ENCODE data around the gene CD8A. TPM values are rescaled to one million over a fixed set of nuclear protein-coding genes. Genes with fewer than 3 reads are reported as not detected.

CD8A gene
- total RNA-seq, 1 donor from 2014 or later = 0.19 TPM

DNA sequence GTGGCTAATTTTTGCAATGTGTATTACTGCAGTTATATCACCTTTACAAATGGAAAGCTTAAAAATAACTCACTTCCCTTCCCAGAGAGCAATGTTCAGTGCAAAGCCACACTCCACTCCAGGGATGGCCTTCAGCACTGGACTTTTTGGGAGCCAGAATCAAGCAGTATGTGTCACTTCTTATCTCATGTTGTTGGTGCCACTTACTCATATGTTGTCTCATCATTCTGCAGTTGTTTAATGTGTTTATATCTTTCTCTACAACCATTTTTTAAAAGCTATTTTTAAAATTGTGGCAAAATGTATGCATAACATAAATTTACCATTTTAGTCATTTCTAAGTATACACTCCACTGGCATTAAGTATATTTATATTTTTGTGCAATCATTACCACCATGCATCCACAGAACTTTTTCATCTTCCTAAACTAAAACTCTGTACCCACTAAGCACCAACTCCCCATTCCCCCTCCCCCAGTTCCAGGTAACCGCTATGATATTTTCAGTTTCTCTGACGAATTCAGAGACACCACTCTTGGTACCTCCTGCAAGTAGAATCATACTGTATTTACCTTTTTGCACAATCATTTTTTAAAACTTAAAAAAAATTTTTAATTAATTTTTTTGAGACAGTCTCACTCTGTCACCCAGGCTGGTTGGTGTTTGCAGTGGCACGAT lies 32.1 kb upstream of the CD8A start:
- Mint-ChIP-seq H3K4me1 (ENCODE audit: low read depth) (peaks cover 3% of the 10 kb centered on the region), H3K9me3 (ENCODE audit: low read depth) (no peaks in the 10 kb centered on the region), H3K4me3 (ENCODE audit: low read depth) (no peak overlapping the region)

DNA sequence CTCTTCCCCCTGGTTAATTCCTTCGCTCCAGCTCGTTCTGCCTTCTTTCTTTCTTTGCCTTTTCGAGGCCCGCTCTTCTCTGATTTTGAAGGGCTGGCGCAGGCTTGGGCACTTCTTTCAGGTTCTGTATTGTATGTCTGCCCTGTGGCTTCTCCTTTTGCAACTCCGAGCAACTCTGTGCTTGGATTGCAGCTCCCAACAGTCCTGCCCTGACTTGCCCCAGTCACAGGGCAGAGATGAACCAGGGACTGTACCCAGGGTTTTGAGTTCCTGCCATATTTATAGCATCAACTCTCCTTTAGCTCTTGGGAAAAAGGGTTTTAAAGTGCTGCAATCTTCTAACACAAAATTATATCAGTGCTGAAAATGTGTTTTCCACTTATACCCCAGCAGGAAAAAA lies 31.1 kb upstream of the CD8A start:
- Mint-ChIP-seq H3K27me3 (peaks cover 58% of the 10 kb centered on the region), H3K4me1 (ENCODE audit: low read depth) (peaks cover 3% of the 10 kb centered on the region), H3K4me3 (ENCODE audit: low read depth) (no peak overlapping the region), H3K9me3 (ENCODE audit: low read depth) (no peaks in the 10 kb centered on the region), H3K27ac (no peak overlapping the region), H3K36me3 (ENCODE audit: insufficient read depth) (no peaks in the 10 kb centered on the region)
- DNase-seq (ENCODE audit: low spot score, unreplicated experiment) = no peak
- TF ChIP-seq, protein P1, sequence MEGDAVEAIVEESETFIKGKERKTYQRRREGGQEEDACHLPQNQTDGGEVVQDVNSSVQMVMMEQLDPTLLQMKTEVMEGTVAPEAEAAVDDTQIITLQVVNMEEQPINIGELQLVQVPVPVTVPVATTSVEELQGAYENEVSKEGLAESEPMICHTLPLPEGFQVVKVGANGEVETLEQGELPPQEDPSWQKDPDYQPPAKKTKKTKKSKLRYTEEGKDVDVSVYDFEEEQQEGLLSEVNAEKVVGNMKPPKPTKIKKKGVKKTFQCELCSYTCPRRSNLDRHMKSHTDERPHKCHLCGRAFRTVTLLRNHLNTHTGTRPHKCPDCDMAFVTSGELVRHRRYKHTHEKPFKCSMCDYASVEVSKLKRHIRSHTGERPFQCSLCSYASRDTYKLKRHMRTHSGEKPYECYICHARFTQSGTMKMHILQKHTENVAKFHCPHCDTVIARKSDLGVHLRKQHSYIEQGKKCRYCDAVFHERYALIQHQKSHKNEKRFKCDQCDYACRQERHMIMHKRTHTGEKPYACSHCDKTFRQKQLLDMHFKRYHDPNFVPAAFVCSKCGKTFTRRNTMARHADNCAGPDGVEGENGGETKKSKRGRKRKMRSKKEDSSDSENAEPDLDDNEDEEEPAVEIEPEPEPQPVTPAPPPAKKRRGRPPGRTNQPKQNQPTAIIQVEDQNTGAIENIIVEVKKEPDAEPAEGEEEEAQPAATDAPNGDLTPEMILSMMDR (IDR thresholded peaks at IDR 0.05; ENCODE audit: unreplicated experiment) = no peak

More for the DNA sequence above, 32.1 kb upstream of the CD8A start:
- no peak for DNase-seq (ENCODE audit: low spot score, unreplicated experiment)
- H3K27me3 Mint-ChIP-seq = peaks cover 64% of the 10 kb centered on the region
- no peaks in the 10 kb centered on the region for H3K36me3 Mint-ChIP-seq (ENCODE audit: insufficient read depth)
- TF ChIP-seq, protein P1 (IDR thresholded peaks at IDR 0.05; ENCODE audit: unreplicated experiment) = no peak
- H3K27ac Mint-ChIP-seq = no peak overlapping the region

DNA sequence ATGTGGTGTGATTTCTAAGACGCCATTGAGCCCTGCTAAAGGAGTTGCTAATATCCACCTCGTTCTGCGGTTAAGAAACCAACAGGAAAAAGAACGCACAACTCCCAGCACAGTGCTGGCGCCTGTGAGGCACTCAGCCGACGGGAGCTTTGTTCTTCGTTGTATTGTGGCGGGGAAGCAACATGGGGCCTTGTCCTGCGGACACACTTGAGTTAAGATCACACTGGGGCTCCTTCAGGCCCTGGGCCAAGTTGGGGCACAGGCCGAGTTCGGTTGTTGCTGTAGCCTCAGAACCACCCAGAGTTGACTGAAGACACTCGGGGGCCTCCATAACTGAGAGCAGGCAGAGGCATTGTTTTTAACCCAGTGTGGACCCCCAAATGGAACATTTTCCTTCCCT lies 30.6 kb upstream of the CD8A start:
- Mint-ChIP-seq H3K27ac (no peak overlapping the region), H3K9me3 (ENCODE audit: low read depth) (no peaks in the 10 kb centered on the region), H3K4me3 (ENCODE audit: low read depth) (no peak overlapping the region), H3K27me3 (peaks cover 59% of the 10 kb centered on the region), H3K36me3 (ENCODE audit: insufficient read depth) (no peaks in the 10 kb centered on the region), H3K4me1 (ENCODE audit: low read depth) (peaks cover 3% of the 10 kb centered on the region)
- DNase-seq (ENCODE audit: low spot score, unreplicated experiment) = no peak
- TF ChIP-seq, protein P1 (IDR thresholded peaks at IDR 0.05; ENCODE audit: unreplicated experiment) = no peak

DNA sequence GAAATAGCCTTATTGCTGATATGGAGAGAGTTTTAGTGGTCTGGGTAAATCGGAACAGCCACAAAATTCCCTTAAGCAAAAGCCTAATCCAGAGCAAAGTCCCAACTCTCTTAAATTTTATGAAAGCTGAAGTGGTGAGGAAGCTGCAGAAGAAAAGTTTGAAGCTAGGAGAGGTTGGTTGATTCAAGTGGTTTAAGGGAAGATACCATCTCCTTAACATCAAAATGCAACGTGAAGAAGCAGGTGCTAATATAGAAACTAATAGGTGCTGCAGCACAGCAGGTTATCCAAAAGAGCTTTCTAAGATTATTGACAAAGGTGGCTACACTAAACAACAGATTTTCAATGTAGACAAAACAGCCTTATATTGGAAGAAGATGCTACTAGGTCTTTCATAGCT lies 28.2 kb upstream of the CD8A start:
- Mint-ChIP-seq H3K36me3 (ENCODE audit: insufficient read depth) (no peaks in the 10 kb centered on the region), H3K9me3 (ENCODE audit: low read depth) (no peaks in the 10 kb centered on the region), H3K27ac (no peak overlapping the region), H3K4me3 (ENCODE audit: low read depth) (no peak overlapping the region), H3K27me3 (peaks cover 46% of the 10 kb centered on the region), H3K4me1 (ENCODE audit: low read depth) (peaks cover 5% of the 10 kb centered on the region)
- no peak for DNase-seq (ENCODE audit: low spot score, unreplicated experiment)
- TF ChIP-seq, protein P1 (IDR thresholded peaks at IDR 0.05; ENCODE audit: unreplicated experiment) = no peak

DNA sequence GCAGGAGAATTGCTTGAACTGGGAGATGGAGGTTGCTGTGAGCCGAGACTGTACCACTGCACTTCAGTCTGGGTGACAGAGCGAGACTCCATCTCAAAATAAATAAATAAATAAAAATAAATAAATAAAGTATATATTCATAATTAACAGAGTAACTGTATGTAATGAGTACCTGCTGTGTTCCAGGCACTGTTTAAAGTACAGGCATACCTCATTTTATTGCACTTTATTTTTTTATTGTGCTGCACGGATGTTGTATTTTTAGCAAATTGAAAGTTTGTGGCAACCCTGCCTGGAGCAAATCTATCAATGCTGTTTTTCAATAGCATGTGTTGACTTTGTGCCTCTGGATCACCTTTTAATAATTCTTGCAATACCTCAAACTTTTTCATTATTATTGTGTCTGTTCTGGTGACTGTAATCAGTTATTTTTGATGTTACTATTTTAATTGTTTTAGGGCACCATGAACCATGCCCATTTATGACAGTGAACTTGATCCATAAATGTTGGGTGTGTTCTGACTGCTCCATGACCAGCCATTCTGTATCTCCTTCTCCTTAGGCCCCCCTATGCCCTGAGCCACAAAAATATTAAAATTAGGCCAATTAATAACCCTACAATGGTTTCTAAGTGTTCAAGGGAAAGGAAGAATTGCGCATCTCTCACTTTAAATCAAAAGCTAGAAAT lies 27.5 kb upstream of the CD8A start:
- Mint-ChIP-seq H3K36me3 (ENCODE audit: insufficient read depth) (no peaks in the 10 kb centered on the region), H3K27ac (no peak overlapping the region)
- TF ChIP-seq, protein P1 (IDR thresholded peaks at IDR 0.05; ENCODE audit: unreplicated experiment) = no peak

More for the DNA sequence above, 27.5 kb upstream of the CD8A start:
- Mint-ChIP-seq H3K27me3 (peaks cover 41% of the 10 kb centered on the region), H3K4me1 (ENCODE audit: low read depth) (peaks cover 1% of the 10 kb centered on the region), H3K4me3 (ENCODE audit: low read depth) (no peak overlapping the region), H3K9me3 (ENCODE audit: low read depth) (no peaks in the 10 kb centered on the region)
- no peak for DNase-seq (ENCODE audit: low spot score, unreplicated experiment)
